Stimulated activated CD8-positive, alpha-beta memory T cell treated with anti-CD3 and anti-CD28 coated beads, Interleukin-15, amount 100 ng/mL, for 1 hour (primary cell): Measurements from ENCODE around the gene MYH15.

Experiments
- DNase-seq: peaks from one replicate; pipeline ENCODE4 v3.0.0-alpha.2; 2020; ENCODE audit warnings: low read depth

MYH15 gene

DNA sequence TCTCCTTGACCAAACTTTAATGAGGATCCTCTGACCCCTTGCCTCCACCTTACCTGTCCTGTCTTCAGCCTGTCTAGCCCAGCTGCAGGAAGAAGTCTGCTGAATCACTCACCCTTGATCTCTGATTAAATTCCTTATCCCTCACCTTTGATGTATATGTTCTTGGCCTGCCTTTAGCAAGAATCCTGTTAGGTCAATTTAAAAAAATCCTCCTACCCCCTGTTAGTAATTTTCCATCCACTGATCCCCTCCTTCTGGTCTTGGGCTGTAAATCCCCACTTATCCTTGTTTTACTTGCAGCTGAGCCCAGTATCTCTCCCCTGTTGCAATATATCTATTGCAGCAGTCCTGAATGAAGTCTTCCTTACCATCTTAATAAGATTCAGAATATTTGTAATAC, 39.0 kb downstream of the MYH15 start:
- no peak for DNase-seq

DNA sequence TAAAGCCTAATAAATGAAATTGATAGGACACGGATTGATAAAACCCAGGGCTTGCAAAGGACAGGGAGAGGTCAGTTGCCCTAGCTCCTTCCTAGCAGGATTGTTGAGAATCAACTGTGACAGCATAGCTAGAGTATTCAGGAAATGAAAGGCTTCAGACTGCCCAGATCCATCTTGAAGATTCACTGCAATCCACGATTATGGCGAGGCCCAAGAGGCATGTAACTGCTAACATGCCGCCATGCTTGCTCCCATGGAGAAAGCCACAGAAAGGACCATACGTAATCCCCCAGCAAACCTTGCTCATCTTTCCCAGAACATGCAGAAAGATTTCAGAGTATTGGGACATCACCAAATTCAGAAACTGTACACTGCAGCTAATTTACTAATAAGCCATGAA, 41.3 kb downstream of the MYH15 start:
- no peak for DNase-seq

DNA sequence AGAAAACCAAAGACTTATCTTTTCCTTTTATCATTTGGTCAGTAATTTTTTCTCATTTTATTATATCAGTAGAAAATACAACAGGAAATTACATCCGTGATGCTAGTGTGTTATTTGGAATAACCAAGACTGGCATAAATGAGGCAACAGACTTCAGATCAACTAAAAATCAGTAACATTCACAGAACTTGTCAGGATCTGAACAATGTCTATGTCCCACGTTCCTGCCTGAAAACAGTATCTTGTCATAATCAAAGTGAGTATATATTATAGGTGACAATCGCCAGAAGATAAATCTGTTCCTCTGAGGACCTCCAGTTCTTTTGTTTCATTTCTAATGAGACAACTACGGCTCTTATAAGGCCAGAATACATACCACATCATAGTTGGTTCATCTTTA, 41.8 kb downstream of the MYH15 start:
- no peak for DNase-seq

- no peak for DNase-seq
Measured at GRCh38 chr3:108462899-108463298, 47.5 kb downstream of the MYH15 start.

GRCh38 chr3:108461661-108462111, 48.7 kb downstream of the MYH15 start:
- DNase-seq: no peak

DNA sequence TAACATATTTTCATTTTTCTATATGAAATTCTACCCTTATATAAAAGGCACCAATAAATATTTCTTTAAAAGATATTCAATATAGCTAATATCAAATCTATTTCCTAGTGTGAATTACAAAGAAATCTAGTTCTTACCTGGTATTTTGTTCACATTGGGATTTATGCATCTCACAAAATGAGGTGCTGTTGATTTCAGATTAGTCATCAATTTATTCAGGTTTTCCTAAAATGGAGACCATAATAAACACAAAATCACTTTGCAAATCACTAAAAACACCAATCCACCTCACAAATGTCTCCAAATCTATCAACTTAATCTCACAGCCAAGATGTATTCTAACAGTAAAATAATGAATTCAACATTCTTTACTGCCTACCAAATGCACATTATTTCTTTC, 51.2 kb downstream of the MYH15 start:
- DNase-seq: no peak

DNA sequence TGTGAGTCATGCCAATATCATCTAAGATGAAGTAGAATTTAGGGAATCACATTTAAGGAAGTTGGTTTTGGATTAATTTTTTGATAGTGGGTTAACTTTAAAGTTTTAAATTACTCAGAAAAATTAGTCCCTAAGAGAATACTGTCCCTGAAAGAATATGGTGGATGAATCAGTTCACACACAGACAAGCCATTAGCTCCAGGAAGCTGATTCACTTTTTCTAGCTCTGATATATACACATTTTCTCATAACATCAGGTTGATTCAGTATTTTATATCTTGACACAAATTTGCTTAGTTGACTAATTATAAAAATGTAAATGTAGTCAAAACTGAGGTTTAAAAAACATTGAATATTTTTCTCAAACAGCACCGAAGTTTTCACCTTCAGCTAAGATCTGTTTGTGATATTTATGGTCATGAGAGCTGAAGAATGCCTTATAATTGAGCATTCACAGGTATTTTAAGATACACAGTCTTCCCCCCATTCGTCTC, 55.1 kb downstream of the MYH15 start:
- DNase-seq: no peak

DNA sequence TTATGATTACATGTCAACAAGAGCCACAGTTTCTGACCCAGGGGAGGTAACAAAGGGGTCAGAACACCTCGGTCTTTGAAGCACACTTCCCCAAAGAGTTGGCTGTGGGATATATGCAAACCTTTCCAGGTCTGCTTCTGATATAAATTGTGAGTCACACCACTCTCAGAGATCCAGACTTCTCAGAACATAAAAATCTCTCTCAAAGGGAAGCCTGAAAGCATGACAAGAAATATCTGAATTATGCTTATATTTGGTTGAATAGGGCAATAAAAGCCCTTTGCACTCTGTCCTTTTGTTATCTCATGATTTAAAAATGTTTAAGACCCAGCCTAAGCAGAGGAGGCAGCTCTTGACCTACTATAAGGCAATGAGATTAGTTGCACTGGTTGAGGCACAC, 56.8 kb downstream of the MYH15 start:
- DNase-seq: no peak

GRCh38 chr3:108450444-108450843, 60.0 kb downstream of the MYH15 start:
- no peak for DNase-seq

DNA sequence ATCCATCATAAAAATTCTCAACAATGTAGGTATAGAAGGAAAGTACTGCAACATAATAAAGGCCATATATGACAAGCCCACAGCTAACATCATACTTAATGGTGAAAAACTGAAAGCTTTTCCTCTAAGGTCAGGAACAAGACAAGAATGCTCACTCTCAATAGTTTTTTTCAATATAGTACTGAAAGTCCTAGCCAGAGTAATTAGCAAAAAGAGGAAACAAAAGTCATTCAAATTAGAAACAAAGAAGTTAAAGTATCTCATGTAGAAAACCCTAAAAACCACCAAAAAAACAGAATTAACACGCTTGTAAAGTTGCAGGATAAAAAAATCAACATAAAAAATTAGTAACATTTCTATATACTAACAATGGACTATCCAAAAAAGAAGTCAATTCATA, 61.8 kb downstream of the MYH15 start:
- DNase-seq: no peak

- DNase-seq: no peak
Measured at GRCh38 chr3:108447096-108447847, 63.1 kb downstream of the MYH15 start.

- DNase-seq: no peak
Measured at GRCh38 chr3:108442281-108442680, 68.1 kb downstream of the MYH15 start.

GRCh38 chr3:108441518-108441917, 68.9 kb downstream of the MYH15 start:
- no peak for DNase-seq

DNA sequence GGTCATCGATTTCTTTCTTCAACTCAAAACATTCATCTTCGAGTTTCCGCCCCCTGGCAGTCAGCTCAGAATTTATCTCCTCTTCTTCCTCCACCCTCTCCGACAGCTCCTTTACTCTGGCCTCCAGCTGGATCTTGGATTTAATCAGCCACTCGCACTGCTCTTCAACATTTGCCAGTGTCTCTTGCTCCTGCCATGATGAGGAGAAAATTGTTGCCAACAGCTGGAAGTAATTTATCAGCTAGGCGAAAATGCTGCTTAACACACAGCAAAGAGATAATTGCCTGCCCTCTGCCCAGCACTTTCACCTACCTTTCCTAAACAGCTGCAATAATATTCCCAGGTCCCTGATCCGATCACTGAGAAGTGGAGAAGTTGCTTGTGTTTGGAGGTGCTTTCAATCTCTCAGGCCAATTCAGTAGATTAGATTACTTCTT, 69.3 kb downstream of the MYH15 start:
- no peak for DNase-seq

DNA sequence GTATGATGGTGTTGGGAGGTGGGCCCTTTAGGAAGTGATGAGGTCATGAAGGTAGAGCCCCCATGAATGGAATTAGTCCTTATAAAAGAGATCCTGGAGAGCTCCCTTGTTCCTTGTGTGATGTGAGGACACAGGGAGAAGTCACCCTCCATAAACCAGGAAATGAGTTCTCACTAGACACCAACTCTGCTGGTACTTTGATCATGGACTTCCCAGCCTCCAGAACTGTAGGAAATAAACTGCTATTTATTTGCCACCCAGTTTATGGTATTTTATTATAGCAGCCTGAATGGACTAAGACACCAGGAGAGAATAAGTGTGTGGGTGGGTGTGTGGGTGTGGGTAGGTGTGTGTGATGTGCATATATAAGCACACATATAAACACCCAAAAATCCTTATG, 71.9 kb downstream of the MYH15 start:
- no peak for DNase-seq

- no peak for DNase-seq
Measured at GRCh38 chr3:108437439-108437838, 73.0 kb downstream of the MYH15 start.

DNA sequence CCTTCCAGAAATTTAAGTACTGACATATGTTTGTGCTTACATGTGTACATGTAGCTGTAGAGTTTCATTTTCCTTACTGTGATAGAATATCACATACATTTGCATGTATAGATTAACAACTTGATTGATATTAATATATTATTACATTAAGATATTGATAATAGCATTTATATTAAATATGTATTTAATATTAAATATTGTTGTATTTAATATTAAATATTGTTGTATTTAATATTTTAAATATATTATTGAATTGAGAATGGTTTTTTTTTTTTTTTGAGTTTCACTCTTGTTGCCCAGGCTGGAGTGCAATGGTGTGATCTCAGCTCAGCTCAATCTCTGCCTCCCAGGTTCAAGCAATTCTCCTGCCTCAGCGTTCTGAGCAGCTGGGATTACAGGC, 76.5 kb downstream of the MYH15 start:
- DNase-seq: no peak

GRCh38 chr3:108432431-108432830, 78.0 kb downstream of the MYH15 start:
- no peak for DNase-seq

DNA sequence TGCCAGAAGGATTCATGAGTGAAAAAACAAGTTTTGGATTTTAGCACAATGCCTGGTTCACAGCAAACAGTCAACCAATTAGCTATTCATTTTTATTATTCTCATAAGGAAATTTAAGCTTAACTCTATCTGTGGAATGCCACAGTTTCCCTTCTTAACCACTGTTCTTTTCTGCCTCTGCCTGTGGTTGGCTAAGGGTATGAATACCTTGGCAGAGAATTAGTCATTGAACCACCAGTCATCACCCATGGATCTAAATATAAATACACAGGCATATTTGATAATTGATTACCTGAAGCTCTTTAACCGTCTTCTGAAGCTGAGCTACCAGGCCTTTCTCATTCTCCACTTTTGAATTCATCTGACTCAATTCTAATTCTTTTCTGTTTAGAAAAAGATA, 79.9 kb downstream of the MYH15 start:
- no peak for DNase-seq

- DNase-seq: no peak
Measured at GRCh38 chr3:108428586-108428985, 81.8 kb downstream of the MYH15 start.

GRCh38 chr3:108420926-108421325, 89.5 kb downstream of the MYH15 start:
- DNase-seq: no peak

DNA sequence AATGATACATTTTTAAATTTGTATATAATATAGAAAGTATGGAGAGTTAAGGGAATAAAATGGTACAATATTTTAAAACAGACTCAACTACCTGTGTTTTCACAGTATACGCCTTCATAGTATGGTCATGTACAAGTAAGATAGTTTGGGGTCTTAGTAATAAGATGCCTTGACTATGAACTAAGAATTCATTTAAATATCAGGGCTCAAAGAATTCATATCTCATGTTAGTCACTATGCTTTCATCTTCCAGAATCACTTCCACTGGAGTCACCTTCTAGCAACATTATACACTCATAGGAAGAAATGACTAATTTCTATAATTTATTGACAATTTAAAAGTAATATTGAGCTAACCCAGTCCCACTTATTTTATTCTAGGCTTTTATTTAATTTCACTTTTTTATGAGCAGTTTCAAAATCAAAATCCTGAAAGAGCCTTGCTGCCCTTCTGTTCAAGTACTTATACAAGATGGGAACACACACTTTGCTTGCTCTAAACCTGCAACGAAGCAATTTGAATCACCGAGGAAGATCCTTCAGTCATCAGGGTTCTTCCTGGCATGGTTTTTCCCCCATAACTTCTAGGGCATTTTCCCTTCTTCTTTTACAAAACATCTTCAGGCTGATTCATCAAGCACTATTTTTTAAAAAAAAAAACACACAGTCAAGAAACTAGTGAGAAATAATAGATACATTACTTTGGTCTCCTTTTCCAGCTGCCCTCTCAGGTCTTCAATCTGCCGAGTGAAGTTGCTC, 94.1 kb downstream of the MYH15 start:
- no peak for DNase-seq

GRCh38 chr3:108415661-108416060, 94.7 kb downstream of the MYH15 start:
- DNase-seq: no peak
